SU-DHL-6 (cell line): ENCODE data around the gene ARSD.

Experiments
- CTCF ChIP-seq: fragments of 200-600 bp; sonication (generic); IDR thresholded peaks from one replicate; pipeline ENCODE4 v1.5.1; 2017; ENCODE audit warnings: antibody characterized with exemption, mild to moderate bottlenecking, low read length, moderate library complexity; ENCODE audit not compliant: insufficient read depth, poor library complexity, severe bottlenecking
- EZH2phosphoT487 ChIP-seq: fragments of 200-600 bp; sonication (generic), shearing (Covaris generic); conservative IDR thresholded peaks from 2 replicates; pipeline ENCODE4 v1.6.1; 2018; ENCODE audit warnings: mild to moderate bottlenecking, antibody characterized with exemption, low read length, moderate library complexity, mixed read lengths

- TF ChIP-seq CTCF: no peak
- TF ChIP-seq EZH2phosphoT487: no peak
These were observed 27.6 kb downstream of the ARSD start for GRCh38 chrX:2901367-2902036.
